ACHN (cell line): ENCODE measurements around the gene RXRA.

Experiments
- DNase-seq: peaks from one replicate; pipeline ENCODE4 v3.0.0-alpha.2; 2015
- in situ Hi-C: cut with HindIII; loops from 2 replicates; pipeline ENCODE4 v1.10.0; 2017; ENCODE audit warnings: low sequenced_read_pairs, low pct_ligation_motif_present, low pct_unique_long_range_greater_than_20kb

Gene RXRA

GRCh38 chr9:134457321-134458206, 131.3 kb downstream of the RXRA start:
- in situ Hi-C loops = no loop called here
- DNase-seq = no peak

- no peak for DNase-seq
- in situ Hi-C loops = no loop called here
Observed at GRCh38 chr9:134458207-134459108, 132.2 kb downstream of the RXRA start.

- in situ Hi-C loops = no loop called here
- DNase-seq = no peak
Observed at GRCh38 chr9:134459164-134459563, 132.9 kb downstream of the RXRA start.

GRCh38 chr9:134459573-134459972, 133.3 kb downstream of the RXRA start:
- no peak for DNase-seq
- in situ Hi-C loops = no loop called here

GRCh38 chr9:134460206-134460605, 134.0 kb downstream of the RXRA start:
- no peak for DNase-seq
- in situ Hi-C loops = no loop called here

- in situ Hi-C loops = no loop called here
- DNase-seq = no peak
Observed at GRCh38 chr9:134460896-134461295, 134.6 kb downstream of the RXRA start.

GRCh38 chr9:134461426-134461982, 135.2 kb downstream of the RXRA start:
- in situ Hi-C loops = no loop called here
- DNase-seq = no peak

GRCh38 chr9:134462318-134462717, 136.1 kb downstream of the RXRA start:
- in situ Hi-C loops = no loop called here
- DNase-seq = no peak

- DNase-seq = no peak
- in situ Hi-C loops = no loop called here
Observed at GRCh38 chr9:134463280-134463679, 137.0 kb downstream of the RXRA start.

GRCh38 chr9:134466869-134467616, 140.8 kb downstream of the RXRA start:
- in situ Hi-C loops = no loop called here
- DNase-seq = no peak

GRCh38 chr9:134468358-134468757, 142.1 kb downstream of the RXRA start:
- DNase-seq = no peak
- in situ Hi-C loops = no loop called here

- no peak for DNase-seq
- in situ Hi-C loops = no loop called here
Observed at GRCh38 chr9:134469041-134469875, 143.0 kb downstream of the RXRA start.

GRCh38 chr9:134472256-134472655, 146.0 kb downstream of the RXRA start:
- DNase-seq = no peak
- in situ Hi-C loops = no loop called here

GRCh38 chr9:134473141-134474054, 147.1 kb downstream of the RXRA start:
- in situ Hi-C loops = no loop called here
- DNase-seq = no peak

- no peak for DNase-seq
- in situ Hi-C loops = no loop called here
Observed at GRCh38 chr9:134474055-134474370, 147.8 kb downstream of the RXRA start.

- no peak for DNase-seq
- in situ Hi-C loops = no loop called here
Observed at GRCh38 chr9:134475011-134475790, 148.9 kb downstream of the RXRA start.
